ENCODE data around the gene ABHD12B.

GRCh38 chr14:50953502-50953901, 81.6 kb downstream of the ABHD12B start:
- TF ChIP-seq CTCF (conservative IDR thresholded peaks at IDR 0.05 in 1 of 2, IDR thresholded peaks at IDR 0.05 in 1 of 2; ENCODE audit: low read depth in 1 of 2, low read length in 2 of 2): no peak
- TF ChIP-seq EZH2 (IDR thresholded peaks at IDR 0.05; ENCODE audit: low read length, missing control alignments): no peak

Data from fibroblast of lung (primary cell).